Measurements from ENCODE around the gene AAMP. TPM values are rescaled to one million over a fixed set of nuclear protein-coding genes. Genes with fewer than 3 reads are reported as not detected.

The AAMP gene
- total RNA-seq, 3 donors from 2014 or later (not counting 1 experiment from before 2014, with no cell fraction given): 52.5 to 61.6 (median 60.0) TPM

- no peaks in the 10 kb centered on the region for H3K36me3 Mint-ChIP-seq
- peak overlapping the region; percentile 45 to 51 for H3K27ac Mint-ChIP-seq
- H3K9me3 Mint-ChIP-seq: no peaks in the 10 kb centered on the region
- WGBS (ENCODE audit: insufficient coverage): 8% methylated on average over 8 of the region's 9 CpGs
- Histone ChIP-seq H3K36me3 (ENCODE audit: control insufficient read depth, insufficient read depth, low read length) (no peaks in the 10 kb centered on the region), H3K27ac (ENCODE audit: low read length) (no peak overlapping the region), H3K27me3 (ENCODE audit: control insufficient read depth, insufficient read depth, low read length) (no peaks in the 10 kb centered on the region), H3K9me3 (ENCODE audit: control insufficient read depth, insufficient read depth, low read length) (no peaks in the 10 kb centered on the region), H3K4me1 (ENCODE audit: control insufficient read depth, insufficient read depth, low read length) (peaks cover 7% of the 10 kb centered on the region), H3K4me3 (ENCODE audit: low read length) (no peak overlapping the region)
- intact Hi-C loops (cut with micrococcal nuclease): loop anchor here (1.0 to 2.0 kb wide), 6 partner anchors 14 to 347 kb away; partner anchors contain the start of gene CATIP
- peak; percentile 78 to 94 for DNase-seq
- H3K4me1 Mint-ChIP-seq: peaks cover 7% of the 10 kb centered on the region in 2 donors
- no peaks in the 10 kb centered on the region for H3K27me3 Mint-ChIP-seq (ENCODE audit: low read depth in 2 of 2)
- peak; percentile 97 to 99 (median 98) for ATAC-seq
- TF ChIP-seq CTCF (IDR thresholded peaks at IDR 0.05): peak; percentile 92
- no peak overlapping the region for H3K4me3 Mint-ChIP-seq
Observed at GRCh38 chr2:218301176-218301819, 31.4 kb upstream of the AAMP start.

- Histone ChIP-seq H3K36me3 (ENCODE audit: control insufficient read depth, insufficient read depth, low read length) (no peaks in the 10 kb centered on the region), H3K4me3 (ENCODE audit: low read length) (no peak overlapping the region), H3K9me3 (ENCODE audit: control insufficient read depth, insufficient read depth, low read length) (no peaks in the 10 kb centered on the region), H3K27me3 (ENCODE audit: control insufficient read depth, insufficient read depth, low read length) (no peaks in the 10 kb centered on the region), H3K4me1 (ENCODE audit: control insufficient read depth, insufficient read depth, low read length) (peaks cover 7% of the 10 kb centered on the region), H3K27ac (ENCODE audit: low read length) (no peak overlapping the region)
- no peak for TF ChIP-seq CTCF (IDR thresholded peaks at IDR 0.05)
- Mint-ChIP-seq H3K4me3 (no peak overlapping the region), H3K36me3 (no peaks in the 10 kb centered on the region), H3K27me3 (ENCODE audit: low read depth in 2 of 2) (no peaks in the 10 kb centered on the region), H3K27ac (no peak overlapping the region), H3K4me1 (peaks cover 7% of the 10 kb centered on the region in 2 donors), H3K9me3 (no peaks in the 10 kb centered on the region)
- DNase-seq (no peak), ATAC-seq (no peak)
- intact Hi-C loops (cut with micrococcal nuclease): loop anchor here (2.0 kb wide), 4 partner anchors 13 to 217 kb away; partner anchors contain the start of gene CATIP
- WGBS (ENCODE audit: insufficient coverage): 87% methylated on average over 3 of the region's 4 CpGs
Observed at GRCh38 chr2:218300141-218300540, 30.2 kb upstream of the AAMP start.

DNA sequence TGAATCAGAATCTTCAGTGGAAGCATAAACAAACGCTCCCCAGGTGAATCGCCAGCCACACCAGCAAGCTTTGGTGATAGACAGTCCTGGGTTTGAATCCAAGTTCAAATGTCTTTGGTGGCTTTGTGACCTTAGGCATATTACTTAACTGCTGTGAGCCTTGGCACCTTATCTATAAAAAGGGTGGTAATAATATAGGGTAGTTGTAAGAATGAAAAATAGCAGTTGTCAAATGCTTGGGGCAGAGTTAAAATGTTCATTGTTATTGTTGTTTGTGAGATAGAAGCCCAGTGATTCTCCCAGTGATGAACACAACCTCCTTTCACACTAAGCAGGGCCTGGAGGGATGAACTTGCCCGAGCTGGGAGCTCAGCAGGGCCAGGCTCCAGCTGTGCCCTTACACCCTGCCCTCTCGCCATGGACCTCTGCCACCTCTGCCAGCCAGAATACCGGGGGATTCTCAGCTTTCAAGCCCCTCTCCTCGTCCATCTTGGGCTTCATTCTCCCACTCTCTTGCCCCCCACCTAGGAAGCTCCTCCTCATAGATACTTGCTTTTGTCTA is 28.5 kb upstream of the AAMP start:
- Histone ChIP-seq H3K4me1 (ENCODE audit: control insufficient read depth, insufficient read depth, low read length) (peaks cover 17% of the 10 kb centered on the region), H3K27me3 (ENCODE audit: control insufficient read depth, insufficient read depth, low read length) (no peaks in the 10 kb centered on the region), H3K36me3 (ENCODE audit: control insufficient read depth, insufficient read depth, low read length) (no peaks in the 10 kb centered on the region), H3K27ac (ENCODE audit: low read length) (no peak overlapping the region), H3K9me3 (ENCODE audit: control insufficient read depth, insufficient read depth, low read length) (no peaks in the 10 kb centered on the region), H3K4me3 (ENCODE audit: low read length) (no peak overlapping the region)
- DNase-seq (no peak), ATAC-seq (no peak)
- Mint-ChIP-seq H3K4me1 (peaks cover 13 to 19% of the 10 kb centered on the region in 2 donors), H3K27ac (no peak overlapping the region), H3K36me3 (no peaks in the 10 kb centered on the region), H3K9me3 (no peaks in the 10 kb centered on the region), H3K27me3 (ENCODE audit: low read depth in 2 of 2) (no peaks in the 10 kb centered on the region), H3K4me3 (no peak overlapping the region)
- WGBS (ENCODE audit: insufficient coverage): 85% methylated on average over 6 of the region's 6 CpGs
- intact Hi-C loops (cut with micrococcal nuclease): no loop called here
- no peak for TF ChIP-seq CTCF (IDR thresholded peaks at IDR 0.05)

Measured in natural killer cell (primary cell).